Fibroblast of villous mesenchyme (primary cell): ENCODE data around the gene CCNG2. TPM values are rescaled to one million over a fixed set of nuclear protein-coding genes. Genes with fewer than 3 reads are reported as not detected.

Experiments used
- DNase-seq: peaks from one replicate; pipeline ENCODE4 v3.0.0-alpha.2; 2010; ENCODE audit warnings: low read depth
- H3K4me3 ChIP-seq: 2 replicates; pipeline ENCODE4 v1.5.1; 2011; ENCODE audit warnings: low read depth, mild to moderate bottlenecking, low read length
- CTCF ChIP-seq: IDR thresholded peaks from 2 replicates; pipeline ENCODE4 v1.5.1; 2012; ENCODE audit warnings: low read depth, mild to moderate bottlenecking, low read length; ENCODE audit not compliant: insufficient read depth
- total RNA-seq: library from RNA; depleted of rRNA; stranded (reverse); fragments of >200 nt; gene quantifications from 2 replicates; pipeline ENCODE4 v1.2.3, GENCODE V29; 2012

CCNG2 gene
- 20.0 and 25.9 TPM in 2 replicates for total RNA-seq

GRCh38 chr4:77156912-77157858, at the start of gene CCNG2:
TSS of gene CCNG2 (plus strand) at chr4:77157207. CDS start at chr4:77158533, 1,326 bp downstream.
- no peak for TF ChIP-seq CTCF
- peak within 1 kb of the TSS; percentile 93 for H3K4me3 ChIP-seq
- peak; percentile 97 for DNase-seq

GRCh38 chr4:77110730-77111129, 46.3 kb upstream of the CCNG2 start:
- H3K4me3 ChIP-seq, result no peak overlapping the region
- no peak for DNase-seq
- no peak for TF ChIP-seq CTCF

- TF ChIP-seq CTCF, result no peak
- no peak overlapping the region for H3K4me3 ChIP-seq
- no peak for DNase-seq
These were observed 43.9 kb upstream of the CCNG2 start for GRCh38 chr4:77113069-77113468.

- no peak for TF ChIP-seq CTCF
- DNase-seq, result no peak
- no peak overlapping the region for H3K4me3 ChIP-seq
These were observed 39.3 kb upstream of the CCNG2 start for GRCh38 chr4:77117721-77118120.

GRCh38 chr4:77120886-77121508, 36.0 kb upstream of the CCNG2 start:
- H3K4me3 ChIP-seq, result no peak overlapping the region
- peak; percentile 42 for TF ChIP-seq CTCF
- peak; percentile 30 for DNase-seq

- no peak for TF ChIP-seq CTCF
- no peak overlapping the region for H3K4me3 ChIP-seq
- DNase-seq, result no peak
These were observed 35.2 kb upstream of the CCNG2 start for GRCh38 chr4:77121736-77122240.
